Activated T-cell treated with anti-CD3 and anti-CD28 coated beads for 1 hour (primary cell): ENCODE results near the gene USP44.

Source experiments
- DNase-seq: peaks from one replicate; pipeline ENCODE4 v3.0.0-alpha.2; 2020; ENCODE audit warnings: low read depth

The USP44 gene

DNA sequence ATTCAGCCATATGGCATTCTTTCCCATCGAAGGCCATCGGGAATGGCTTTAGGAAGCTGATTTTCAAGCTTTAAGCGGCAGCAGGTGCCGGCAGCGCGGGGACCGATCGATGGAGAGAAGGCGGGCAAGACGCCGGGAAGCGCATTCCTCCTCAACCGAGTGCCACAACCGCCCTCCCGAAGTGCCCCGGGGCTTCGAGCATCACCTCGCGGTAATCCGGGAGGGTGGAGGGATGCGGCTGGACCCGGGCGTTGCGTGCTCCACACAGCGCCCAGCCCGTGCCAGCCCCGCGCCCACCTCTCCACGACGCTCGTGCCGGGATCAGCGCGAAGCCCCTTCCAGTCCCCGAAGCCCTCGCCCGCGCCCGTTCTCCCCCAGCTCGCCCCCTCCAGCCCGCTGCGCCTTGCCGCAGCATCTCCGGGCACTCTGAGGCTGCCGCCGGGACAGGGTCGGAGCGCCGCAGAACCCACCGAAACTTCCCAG lies 3.2 kb downstream of the USP44 start:
- DNase-seq = peak; percentile 9

- DNase-seq = no peak
Measured at GRCh38 chr12:95547522-95548055, 3.7 kb downstream of the USP44 start.

GRCh38 chr12:95546491-95546813 lies 4.8 kb downstream of the USP44 start:
- DNase-seq = no peak

GRCh38 chr12:95545731-95546490 lies 5.4 kb downstream of the USP44 start:
- DNase-seq = no peak

GRCh38 chr12:95545303-95545702 lies 6.0 kb downstream of the USP44 start:
- no peak for DNase-seq

GRCh38 chr12:95544756-95545155 lies 6.5 kb downstream of the USP44 start:
- no peak for DNase-seq

- DNase-seq = no peak
Measured at GRCh38 chr12:95543305-95543704, 8.0 kb downstream of the USP44 start.

DNA sequence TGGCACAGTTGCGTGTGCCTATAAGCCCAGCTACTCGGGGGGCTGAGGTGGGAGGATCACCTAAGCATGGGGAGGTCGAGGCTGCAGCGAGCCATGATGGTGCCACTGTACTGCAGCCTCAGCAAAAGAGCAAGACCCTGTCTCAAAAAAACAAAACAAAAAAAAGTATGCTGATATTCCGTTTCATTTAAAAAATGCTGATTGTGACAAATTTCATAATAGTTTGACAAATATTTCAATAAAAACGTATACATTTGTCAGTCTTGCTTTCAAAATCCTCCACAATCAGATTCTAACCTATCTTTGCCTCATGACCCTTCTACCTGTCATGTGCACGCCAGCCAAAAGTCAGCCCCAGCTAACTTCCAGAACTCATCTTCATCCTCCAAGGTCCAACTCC lies 9.8 kb downstream of the USP44 start:
- DNase-seq = no peak

- no peak for DNase-seq
Measured at GRCh38 chr12:95538656-95539055, 12.6 kb downstream of the USP44 start.

DNA sequence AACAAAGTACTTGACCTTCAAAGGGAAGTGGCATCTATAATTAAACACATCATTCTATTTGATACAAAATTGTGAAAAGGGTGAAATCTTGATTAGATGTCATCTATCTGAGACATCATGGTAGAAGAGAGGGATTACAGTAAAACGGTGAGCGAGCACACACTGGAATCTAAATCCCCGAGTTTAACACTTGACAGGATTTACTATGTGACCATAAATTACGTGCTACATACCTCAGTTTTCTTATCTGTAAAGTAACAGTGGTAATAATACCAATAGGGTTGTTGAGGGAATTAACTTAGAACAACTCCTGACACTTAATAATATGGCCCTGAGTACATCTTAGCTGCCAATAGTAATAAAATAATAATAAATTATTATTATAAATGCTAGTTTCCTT lies 13.3 kb downstream of the USP44 start:
- no peak for DNase-seq

- no peak for DNase-seq
Measured at GRCh38 chr12:95533985-95534384, 17.3 kb downstream of the USP44 start.

- no peak for DNase-seq
Measured at GRCh38 chr12:95532851-95533250, 18.4 kb downstream of the USP44 start.

DNA sequence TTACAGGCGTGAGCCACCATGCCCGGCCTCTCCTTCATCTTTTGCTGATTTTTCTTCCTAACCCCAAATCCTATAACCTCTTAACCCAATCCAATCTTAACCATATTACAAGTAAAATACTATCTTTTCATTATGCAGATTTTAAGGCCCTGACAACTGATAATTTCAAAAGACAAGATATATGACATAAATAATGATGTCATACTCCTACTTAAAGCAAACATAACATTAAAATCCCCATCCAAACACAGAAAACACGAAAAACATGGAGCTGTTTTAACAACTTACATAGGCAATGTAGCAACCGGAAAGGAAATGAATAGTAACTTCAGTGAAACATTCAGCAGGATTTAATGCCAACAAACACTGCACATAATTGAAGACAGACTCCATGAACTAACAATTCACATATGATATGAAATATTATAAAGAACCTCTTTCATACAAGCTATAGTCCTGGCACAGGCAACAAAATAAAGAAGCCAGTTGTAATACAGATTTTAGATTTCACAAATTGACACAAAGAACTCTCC lies 21.5 kb downstream of the USP44 start:
- DNase-seq = no peak

DNA sequence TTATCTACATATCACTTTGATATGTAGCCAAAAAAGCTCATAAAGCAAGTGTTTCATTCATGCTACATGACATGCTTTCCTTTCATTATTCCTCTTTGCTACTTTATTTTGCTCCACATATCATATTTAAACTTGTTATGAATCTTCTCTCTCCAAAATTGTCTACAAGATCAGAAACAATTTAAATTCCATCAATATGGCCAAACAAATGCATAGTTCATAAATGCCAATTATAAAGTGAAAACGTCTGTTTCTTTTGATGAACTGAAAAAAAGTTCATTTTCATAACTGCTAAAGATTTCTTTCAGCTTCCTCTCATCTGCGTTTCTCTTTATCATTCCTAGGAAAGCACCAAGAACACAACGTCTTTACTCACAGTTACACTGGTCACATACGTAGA lies 22.8 kb downstream of the USP44 start:
- no peak for DNase-seq

DNA sequence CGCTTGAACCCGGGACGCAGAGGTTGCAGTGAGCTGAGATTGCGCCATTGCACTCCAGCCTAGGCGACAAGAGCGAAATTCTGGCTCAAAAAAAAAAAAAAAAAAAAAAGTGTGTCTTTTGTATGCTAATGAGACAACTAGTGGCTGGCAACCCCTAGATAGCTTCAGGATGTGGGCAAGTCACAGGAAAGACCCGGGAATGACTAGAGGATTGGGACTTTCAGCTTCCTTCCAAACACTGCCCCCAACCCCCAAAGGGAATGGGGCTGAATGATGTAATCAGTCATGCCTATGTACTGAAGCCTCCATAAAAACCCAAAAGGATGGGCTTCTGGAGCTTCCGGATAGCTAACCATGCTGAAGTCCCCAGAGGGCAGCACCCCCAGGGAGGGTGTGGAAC lies 28.6 kb downstream of the USP44 start:
- no peak for DNase-seq

DNA sequence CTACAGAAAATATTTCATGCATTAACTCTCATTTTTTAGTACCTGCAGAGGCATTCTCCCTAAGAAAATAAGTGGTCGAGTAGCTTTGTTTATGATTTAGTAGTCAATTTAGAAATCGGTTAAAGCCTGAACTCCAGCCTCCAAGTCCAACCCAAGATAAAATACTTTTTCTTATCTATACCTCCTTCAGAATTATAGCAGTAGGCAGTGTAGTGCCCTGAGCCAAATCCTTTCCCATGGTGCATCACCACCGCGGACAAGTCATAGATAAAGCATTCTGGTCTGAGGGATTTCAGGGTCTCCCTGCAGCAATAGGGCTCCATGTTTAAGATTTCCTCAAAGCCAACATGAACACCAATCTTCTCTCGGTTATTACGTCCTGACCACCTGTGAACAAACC lies 30.5 kb downstream of the USP44 start:
- no peak for DNase-seq

- DNase-seq = no peak
Measured at GRCh38 chr12:95518944-95519343, 32.3 kb downstream of the USP44 start.

DNA sequence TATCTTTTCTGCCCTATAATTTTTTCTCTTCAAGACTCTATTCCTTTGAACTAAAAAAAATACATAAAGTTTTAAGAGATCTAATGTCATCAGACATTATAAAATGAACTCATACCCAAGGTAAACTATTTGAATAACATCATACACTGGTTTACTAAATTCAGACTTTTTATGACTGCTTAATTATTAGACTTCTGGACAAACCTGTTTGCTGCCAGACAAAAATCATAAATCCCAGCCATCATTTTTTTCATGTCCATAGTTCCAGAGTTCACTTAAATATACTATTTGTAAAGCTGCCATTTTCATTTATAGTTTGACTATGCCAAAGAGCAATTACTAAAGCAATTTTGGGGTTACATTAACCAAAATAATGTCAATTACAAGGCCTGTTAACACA lies 34.0 kb downstream of the USP44 start:
- no peak for DNase-seq

GRCh38 chr12:95516757-95517156 lies 34.5 kb downstream of the USP44 start:
- no peak for DNase-seq

- no peak for DNase-seq
Measured at GRCh38 chr12:95515197-95515596, 36.1 kb downstream of the USP44 start.

- no peak for DNase-seq
Measured at GRCh38 chr12:95513599-95513998, 37.7 kb downstream of the USP44 start.

DNA sequence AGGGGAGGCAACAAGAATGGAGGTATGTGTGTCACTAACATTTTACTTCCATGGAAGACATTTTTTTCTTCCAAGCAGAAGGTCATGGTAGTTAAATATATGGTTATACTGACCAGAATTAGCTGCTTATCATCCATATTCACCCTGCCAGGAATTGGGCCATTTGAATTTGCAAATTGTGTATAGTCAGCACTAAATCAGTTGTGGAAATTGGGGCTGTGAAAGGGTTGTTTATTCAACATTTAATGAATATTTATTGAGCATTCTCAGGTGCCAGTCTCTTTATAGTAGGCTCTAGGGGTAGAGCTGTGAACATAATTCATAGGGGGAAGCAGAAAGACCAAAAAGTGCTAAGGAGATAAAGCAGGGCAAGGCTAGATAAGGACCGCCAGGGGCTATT lies 39.3 kb downstream of the USP44 start:
- no peak for DNase-seq

GRCh38 chr12:95509300-95509699 lies 42.0 kb downstream of the USP44 start:
- DNase-seq = no peak
